ENCODE data around the gene ABTB2. TPM values are rescaled to one million over a fixed set of nuclear protein-coding genes. Genes with fewer than 3 reads are reported as not detected.

ABTB2 gene
- total and polyA plus RNA-seq, 9 of the 15 experiments (the other 6 are each of a cell fraction or from before 2014, with no cell fraction given): 0.03 to 0.18 (median 0.12) TPM; not detected in 2

DNA sequence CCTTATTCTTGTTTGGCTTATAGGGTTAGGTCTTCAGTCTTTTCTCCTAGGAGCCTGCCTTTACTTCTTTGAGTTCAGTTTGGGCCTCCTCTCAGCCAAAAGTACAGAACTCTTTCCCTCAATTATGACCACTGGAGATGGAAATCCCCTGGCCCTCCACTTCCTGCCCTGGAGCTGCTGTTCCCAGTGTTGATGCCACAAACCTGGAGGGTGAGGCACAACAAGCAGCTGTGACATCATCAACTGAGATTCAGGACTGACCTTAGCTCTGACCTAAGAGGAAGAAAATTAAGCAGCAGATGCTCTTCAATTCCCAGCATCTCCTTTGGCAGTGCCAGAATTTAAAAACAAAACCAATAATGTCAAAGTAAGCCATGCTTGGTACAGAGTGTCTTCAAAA lies 3.0 kb downstream of the ABTB2 start:
- DNase-seq (ENCODE audit: extremely low read depth in 1 of 4, low spot score in 3 of 4): no peak
- FAIRE-seq: no peak
- Histone ChIP-seq H3K36me3 (ENCODE audit: control insufficient read depth, insufficient read depth, low read length) (no peaks in the 10 kb centered on the region), H3K79me2 (ENCODE audit: control insufficient read depth, insufficient read depth, low read length) (no peaks in the 10 kb centered on the region), H3K9me3 (replicated peaks; ENCODE audit: control insufficient read depth, insufficient read depth, low read depth, low read length) (no peaks in the 10 kb centered on the region), H3K4me3 (no peak overlapping the region), H3K9ac (ENCODE audit: insufficient read depth in 1 of 2, low read depth in 2 of 2, low read length in 2 of 2) (no peak overlapping the region), H4K20me1 (replicated peaks; ENCODE audit: control insufficient read depth, insufficient read depth, low read length) (peaks cover 6% of the 10 kb centered on the region; the same call in 1 of the 2 replicates), H3K9me1 (ENCODE audit: control insufficient read depth, insufficient read depth, low read length) (no peaks in the 10 kb centered on the region), H2AFZ (ENCODE audit: low read depth, low read length) (no peak overlapping the region), H3K4me1 (replicated peaks in 1 of 2; ENCODE audit: control insufficient read depth in 2 of 2, insufficient read depth in 2 of 2, low read length in 2 of 2) (peaks cover 9 to 27% of the 10 kb centered on the region in 2 experiments), H3K27me3 (ENCODE audit: control insufficient read depth in 2 of 2, insufficient read depth in 2 of 2, low read length in 2 of 2) (peaks cover 20 to 31% of the 10 kb centered on the region in 2 experiments), H3K4me2 (ENCODE audit: insufficient read depth, low read length) (no peak overlapping the region), H3K27ac (ENCODE audit: extremely low read depth, low read depth, low read length) (no peak overlapping the region)
- ChIA-PET POLR2A (interaction anchor here (0.9 kb wide), 2 partner anchors 8 to 134 kb away, joined by 3 read pairs; no protein-coding TSS in a partner anchor), CTCF (ENCODE audit: low intra/inter-chr PET ratio) (no interaction called here)
- TF ChIP-seq POLR2G (IDR thresholded peaks at IDR 0.05; ENCODE audit: low read depth, low read length) (no peak), GABPB2 (CRISPR knock-in tag; conservative IDR thresholded peaks at IDR 0.05) (no peak), U2AF2 (optimal IDR thresholded peaks at IDR 0.05; ENCODE audit: low read depth, low read length) (no peak), HSF4 (CRISPR knock-in tag; IDR thresholded peaks at IDR 0.05; ENCODE audit: borderline replicate concordance) (no peak), TBP (optimal IDR thresholded peaks at IDR 0.05; ENCODE audit: low read depth, low read length) (no peak), TAF9B (IDR thresholded peaks at IDR 0.05; ENCODE audit: partially characterized antibody) (no peak), ZNF324 (CRISPR knock-in tag; IDR thresholded peaks at IDR 0.05) (no peak), ZFX (CRISPR knock-in tag; IDR thresholded peaks at IDR 0.05) (no peak)
- TF ChIP-seq, protein P1, sequence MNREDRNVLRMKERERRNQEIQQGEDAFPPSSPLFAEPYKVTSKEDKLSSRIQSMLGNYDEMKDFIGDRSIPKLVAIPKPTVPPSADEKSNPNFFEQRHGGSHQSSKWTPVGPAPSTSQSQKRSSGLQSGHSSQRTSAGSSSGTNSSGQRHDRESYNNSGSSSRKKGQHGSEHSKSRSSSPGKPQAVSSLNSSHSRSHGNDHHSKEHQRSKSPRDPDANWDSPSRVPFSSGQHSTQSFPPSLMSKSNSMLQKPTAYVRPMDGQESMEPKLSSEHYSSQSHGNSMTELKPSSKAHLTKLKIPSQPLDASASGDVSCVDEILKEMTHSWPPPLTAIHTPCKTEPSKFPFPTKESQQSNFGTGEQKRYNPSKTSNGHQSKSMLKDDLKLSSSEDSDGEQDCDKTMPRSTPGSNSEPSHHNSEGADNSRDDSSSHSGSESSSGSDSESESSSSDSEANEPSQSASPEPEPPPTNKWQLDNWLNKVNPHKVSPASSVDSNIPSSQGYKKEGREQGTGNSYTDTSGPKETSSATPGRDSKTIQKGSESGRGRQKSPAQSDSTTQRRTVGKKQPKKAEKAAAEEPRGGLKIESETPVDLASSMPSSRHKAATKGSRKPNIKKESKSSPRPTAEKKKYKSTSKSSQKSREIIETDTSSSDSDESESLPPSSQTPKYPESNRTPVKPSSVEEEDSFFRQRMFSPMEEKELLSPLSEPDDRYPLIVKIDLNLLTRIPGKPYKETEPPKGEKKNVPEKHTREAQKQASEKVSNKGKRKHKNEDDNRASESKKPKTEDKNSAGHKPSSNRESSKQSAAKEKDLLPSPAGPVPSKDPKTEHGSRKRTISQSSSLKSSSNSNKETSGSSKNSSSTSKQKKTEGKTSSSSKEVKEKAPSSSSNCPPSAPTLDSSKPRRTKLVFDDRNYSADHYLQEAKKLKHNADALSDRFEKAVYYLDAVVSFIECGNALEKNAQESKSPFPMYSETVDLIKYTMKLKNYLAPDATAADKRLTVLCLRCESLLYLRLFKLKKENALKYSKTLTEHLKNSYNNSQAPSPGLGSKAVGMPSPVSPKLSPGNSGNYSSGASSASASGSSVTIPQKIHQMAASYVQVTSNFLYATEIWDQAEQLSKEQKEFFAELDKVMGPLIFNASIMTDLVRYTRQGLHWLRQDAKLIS (CRISPR knock-in tag; IDR thresholded peaks at IDR 0.05): no peak
- TF ChIP-seq, protein P2, sequence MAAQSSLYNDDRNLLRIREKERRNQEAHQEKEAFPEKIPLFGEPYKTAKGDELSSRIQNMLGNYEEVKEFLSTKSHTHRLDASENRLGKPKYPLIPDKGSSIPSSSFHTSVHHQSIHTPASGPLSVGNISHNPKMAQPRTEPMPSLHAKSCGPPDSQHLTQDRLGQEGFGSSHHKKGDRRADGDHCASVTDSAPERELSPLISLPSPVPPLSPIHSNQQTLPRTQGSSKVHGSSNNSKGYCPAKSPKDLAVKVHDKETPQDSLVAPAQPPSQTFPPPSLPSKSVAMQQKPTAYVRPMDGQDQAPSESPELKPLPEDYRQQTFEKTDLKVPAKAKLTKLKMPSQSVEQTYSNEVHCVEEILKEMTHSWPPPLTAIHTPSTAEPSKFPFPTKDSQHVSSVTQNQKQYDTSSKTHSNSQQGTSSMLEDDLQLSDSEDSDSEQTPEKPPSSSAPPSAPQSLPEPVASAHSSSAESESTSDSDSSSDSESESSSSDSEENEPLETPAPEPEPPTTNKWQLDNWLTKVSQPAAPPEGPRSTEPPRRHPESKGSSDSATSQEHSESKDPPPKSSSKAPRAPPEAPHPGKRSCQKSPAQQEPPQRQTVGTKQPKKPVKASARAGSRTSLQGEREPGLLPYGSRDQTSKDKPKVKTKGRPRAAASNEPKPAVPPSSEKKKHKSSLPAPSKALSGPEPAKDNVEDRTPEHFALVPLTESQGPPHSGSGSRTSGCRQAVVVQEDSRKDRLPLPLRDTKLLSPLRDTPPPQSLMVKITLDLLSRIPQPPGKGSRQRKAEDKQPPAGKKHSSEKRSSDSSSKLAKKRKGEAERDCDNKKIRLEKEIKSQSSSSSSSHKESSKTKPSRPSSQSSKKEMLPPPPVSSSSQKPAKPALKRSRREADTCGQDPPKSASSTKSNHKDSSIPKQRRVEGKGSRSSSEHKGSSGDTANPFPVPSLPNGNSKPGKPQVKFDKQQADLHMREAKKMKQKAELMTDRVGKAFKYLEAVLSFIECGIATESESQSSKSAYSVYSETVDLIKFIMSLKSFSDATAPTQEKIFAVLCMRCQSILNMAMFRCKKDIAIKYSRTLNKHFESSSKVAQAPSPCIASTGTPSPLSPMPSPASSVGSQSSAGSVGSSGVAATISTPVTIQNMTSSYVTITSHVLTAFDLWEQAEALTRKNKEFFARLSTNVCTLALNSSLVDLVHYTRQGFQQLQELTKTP (IDR thresholded peaks at IDR 0.05; ENCODE audit: low read depth in 1 of 2, partially characterized antibody in 2 of 2): no peak
- TF ChIP-seq, protein P3, sequence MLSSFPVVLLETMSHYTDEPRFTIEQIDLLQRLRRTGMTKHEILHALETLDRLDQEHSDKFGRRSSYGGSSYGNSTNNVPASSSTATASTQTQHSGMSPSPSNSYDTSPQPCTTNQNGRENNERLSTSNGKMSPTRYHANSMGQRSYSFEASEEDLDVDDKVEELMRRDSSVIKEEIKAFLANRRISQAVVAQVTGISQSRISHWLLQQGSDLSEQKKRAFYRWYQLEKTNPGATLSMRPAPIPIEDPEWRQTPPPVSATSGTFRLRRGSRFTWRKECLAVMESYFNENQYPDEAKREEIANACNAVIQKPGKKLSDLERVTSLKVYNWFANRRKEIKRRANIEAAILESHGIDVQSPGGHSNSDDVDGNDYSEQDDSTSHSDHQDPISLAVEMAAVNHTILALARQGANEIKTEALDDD (IDR thresholded peaks at IDR 0.05): no peak
- no TSS peak for BruUV-seq (replicated peaks)
- no peak for ATAC-seq
- in situ Hi-C loops (cut with MboI) (loop anchor here (5.0 to 10.0 kb wide), 2 partner anchors 177 to 360 kb away; no protein-coding TSS in a partner anchor), intact Hi-C loops (cut with micrococcal nuclease) (loop anchor here (5.0 to 10.0 kb wide), 2 partner anchors 500 to 543 kb away; no protein-coding TSS in a partner anchor)

Data from K562 (cell line).